ENCODE data around the gene PKN1. TPM values are rescaled to one million over a fixed set of nuclear protein-coding genes. Genes with fewer than 3 reads are reported as not detected.
A peak's percentile ranks its signal among the peaks of the same experiment; 100 is the strongest.

The PKN1 gene
- total and polyA plus RNA-seq, 9 of the 15 experiments (the other 6 are each of a cell fraction or from before 2014, with no cell fraction given), result 0.30 to 228 (median 77.5) TPM

DNA sequence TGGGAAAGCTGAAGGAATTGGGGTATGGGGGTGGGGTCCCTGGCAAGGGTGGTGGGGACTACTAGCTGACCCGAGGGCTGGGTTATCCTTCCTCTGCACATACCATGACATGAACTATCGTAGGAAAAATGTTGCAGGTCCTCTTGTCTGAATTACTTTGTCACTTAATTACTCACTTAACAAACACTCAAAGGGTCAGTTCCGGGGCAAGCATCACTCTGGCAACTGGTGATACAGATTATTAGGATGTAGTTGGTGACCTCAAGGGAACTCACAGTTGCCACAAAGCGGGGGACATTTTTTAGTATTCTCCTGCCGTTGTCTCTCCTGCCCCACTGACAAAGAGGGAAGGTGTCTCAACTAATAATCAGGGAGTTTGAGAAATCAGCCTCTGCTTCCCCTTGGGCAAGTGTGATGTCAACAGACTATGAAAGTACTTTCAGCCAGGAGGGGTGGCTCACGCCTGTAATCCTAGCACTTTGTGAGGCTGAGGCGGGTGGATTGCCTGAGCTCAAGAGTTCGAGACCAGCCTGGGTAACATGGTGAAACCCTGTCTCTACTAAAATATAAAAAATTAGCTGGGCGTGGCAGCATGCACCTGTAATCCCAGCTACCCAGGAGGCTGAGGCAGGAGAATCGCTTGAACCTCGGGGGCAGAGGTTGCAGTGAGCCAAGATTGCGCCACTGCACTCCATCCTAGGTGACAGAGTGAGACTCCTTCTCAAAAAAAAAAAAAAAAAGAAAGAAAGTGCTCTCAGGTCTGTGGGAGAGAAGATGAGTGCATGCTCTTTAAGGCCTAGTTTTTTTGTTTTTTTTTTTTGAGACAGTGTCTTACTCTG is 74.8 kb downstream of the PKN1 start (continued):
- TF ChIP-seq, protein P1, sequence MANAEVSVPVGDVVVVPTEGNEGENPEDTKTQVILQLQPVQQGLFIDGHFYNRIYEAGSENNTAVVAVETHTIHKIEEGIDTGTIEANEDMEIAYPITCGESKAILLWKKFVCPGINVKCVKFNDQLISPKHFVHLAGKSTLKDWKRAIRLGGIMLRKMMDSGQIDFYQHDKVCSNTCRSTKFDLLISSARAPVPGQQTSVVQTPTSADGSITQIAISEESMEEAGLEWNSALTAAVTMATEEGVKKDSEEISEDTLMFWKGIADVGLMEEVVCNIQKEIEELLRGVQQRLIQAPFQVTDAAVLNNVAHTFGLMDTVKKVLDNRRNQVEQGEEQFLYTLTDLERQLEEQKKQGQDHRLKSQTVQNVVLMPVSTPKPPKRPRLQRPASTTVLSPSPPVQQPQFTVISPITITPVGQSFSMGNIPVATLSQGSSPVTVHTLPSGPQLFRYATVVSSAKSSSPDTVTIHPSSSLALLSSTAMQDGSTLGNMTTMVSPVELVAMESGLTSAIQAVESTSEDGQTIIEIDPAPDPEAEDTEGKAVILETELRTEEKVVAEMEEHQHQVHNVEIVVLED (CRISPR knock-in tag; IDR thresholded peaks at IDR 0.05), result no peak
- TF ChIP-seq HDAC3 (IDR thresholded peaks at IDR 0.05; ENCODE audit: borderline replicate concordance, partially characterized antibody), result peak; percentile 47
- TF ChIP-seq NCOA1 (IDR thresholded peaks at IDR 0.05; ENCODE audit: low read depth), result peak; percentile 90; the same call in 1 of the 2 replicates
- TF ChIP-seq ETV5 (CRISPR knock-in tag; IDR thresholded peaks at IDR 0.05; ENCODE audit: low read depth), result peak; percentile 54; the same call in 1 of the 2 replicates
- no peak for TF ChIP-seq TAF7 (tag; IDR thresholded peaks at IDR 0.05)
- peak; percentile 92 for TF ChIP-seq CBFA2T3 (IDR thresholded peaks at IDR 0.05)
- peak; percentile 82 for TF ChIP-seq NCOR1 (IDR thresholded peaks at IDR 0.05)
- TF ChIP-seq CBX3 (IDR thresholded peaks at IDR 0.05; ENCODE audit: borderline replicate concordance in 1 of 2, low read length in 2 of 2), result no peak
- TF ChIP-seq TRIM24 (IDR thresholded peaks at IDR 0.05), result peak in 1 of 2 experiments; percentile 2; a peak in 1 of 4 replicates
- peak; percentile 14; the same call in 1 of the 2 replicates for TF ChIP-seq CC2D1A (IDR thresholded peaks at IDR 0.05)
- no peak for TF ChIP-seq TRIM28 (IDR thresholded peaks at IDR 0.05)
- TF ChIP-seq SNRNP70 (optimal IDR thresholded peaks at IDR 0.05; ENCODE audit: low read depth, low read length), result no peak
- TF ChIP-seq, protein P2, sequence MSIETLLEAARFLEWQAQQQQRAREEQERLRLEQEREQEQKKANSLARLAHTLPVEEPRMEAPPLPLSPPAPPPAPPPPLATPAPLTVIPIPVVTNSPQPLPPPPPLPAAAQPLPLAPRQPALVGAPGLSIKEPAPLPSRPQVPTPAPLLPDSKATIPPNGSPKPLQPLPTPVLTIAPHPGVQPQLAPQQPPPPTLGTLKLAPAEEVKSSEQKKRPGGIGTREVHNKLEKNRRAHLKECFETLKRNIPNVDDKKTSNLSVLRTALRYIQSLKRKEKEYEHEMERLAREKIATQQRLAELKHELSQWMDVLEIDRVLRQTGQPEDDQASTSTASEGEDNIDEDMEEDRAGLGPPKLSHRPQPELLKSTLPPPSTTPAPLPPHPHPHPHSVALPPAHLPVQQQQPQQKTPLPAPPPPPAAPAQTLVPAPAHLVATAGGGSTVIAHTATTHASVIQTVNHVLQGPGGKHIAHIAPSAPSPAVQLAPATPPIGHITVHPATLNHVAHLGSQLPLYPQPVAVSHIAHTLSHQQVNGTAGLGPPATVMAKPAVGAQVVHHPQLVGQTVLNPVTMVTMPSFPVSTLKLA (conservative IDR thresholded peaks at IDR 0.05), result 0 out of 4 replicates have a peak, but pooled peaks of 1 of the 2 experiments have one; percentile 21
- peak; percentile 42; the same call in 1 of the 2 replicates for TF ChIP-seq FOXM1 (IDR thresholded peaks at IDR 0.05; ENCODE audit: low read depth)
- TF ChIP-seq FOXM1 (CRISPR knock-in tag; IDR thresholded peaks at IDR 0.05; ENCODE audit: low read depth), result no peak
- TF ChIP-seq FOSL1 (tag; conservative IDR thresholded peaks at IDR 0.05), result peak; percentile 68
- peak; percentile 46; the same call in 1 of the 2 replicates for TF ChIP-seq SMARCC2 (IDR thresholded peaks at IDR 0.05; ENCODE audit: low read depth)
- TF ChIP-seq, protein P3, sequence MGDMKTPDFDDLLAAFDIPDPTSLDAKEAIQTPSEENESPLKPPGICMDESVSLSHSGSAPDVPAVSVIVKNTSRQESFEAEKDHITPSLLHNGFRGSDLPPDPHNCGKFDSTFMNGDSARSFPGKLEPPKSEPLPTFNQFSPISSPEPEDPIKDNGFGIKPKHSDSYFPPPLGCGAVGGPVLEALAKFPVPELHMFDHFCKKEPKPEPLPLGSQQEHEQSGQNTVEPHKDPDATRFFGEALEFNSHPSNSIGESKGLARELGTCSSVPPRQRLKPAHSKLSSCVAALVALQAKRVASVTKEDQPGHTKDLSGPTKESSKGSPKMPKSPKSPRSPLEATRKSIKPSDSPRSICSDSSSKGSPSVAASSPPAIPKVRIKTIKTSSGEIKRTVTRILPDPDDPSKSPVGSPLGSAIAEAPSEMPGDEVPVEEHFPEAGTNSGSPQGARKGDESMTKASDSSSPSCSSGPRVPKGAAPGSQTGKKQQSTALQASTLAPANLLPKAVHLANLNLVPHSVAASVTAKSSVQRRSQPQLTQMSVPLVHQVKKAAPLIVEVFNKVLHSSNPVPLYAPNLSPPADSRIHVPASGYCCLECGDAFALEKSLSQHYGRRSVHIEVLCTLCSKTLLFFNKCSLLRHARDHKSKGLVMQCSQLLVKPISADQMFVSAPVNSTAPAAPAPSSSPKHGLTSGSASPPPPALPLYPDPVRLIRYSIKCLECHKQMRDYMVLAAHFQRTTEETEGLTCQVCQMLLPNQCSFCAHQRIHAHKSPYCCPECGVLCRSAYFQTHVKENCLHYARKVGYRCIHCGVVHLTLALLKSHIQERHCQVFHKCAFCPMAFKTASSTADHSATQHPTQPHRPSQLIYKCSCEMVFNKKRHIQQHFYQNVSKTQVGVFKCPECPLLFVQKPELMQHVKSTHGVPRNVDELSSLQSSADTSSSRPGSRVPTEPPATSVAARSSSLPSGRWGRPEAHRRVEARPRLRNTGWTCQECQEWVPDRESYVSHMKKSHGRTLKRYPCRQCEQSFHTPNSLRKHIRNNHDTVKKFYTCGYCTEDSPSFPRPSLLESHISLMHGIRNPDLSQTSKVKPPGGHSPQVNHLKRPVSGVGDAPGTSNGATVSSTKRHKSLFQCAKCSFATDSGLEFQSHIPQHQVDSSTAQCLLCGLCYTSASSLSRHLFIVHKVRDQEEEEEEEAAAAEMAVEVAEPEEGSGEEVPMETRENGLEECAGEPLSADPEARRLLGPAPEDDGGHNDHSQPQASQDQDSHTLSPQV (IDR thresholded peaks at IDR 0.05), result no peak
- TF ChIP-seq ATF7 (IDR thresholded peaks at IDR 0.05), result peak; percentile 39; the same call in 1 of the 2 replicates
- TF ChIP-seq ARNT (IDR thresholded peaks at IDR 0.05), result 0 out of 4 replicates have a peak, but pooled peaks have one; percentile 39 to 42
- no peak for TF ChIP-seq HEY1 (CRISPR knock-in tag; IDR thresholded peaks at IDR 0.05; ENCODE audit: borderline replicate concordance)
